CD4-positive, alpha-beta T cell (primary cell): Measurements from ENCODE around the gene SEC31B. TPM values are rescaled to one million over a fixed set of nuclear protein-coding genes. Genes with fewer than 3 reads are reported as not detected.

Source experiments
- ATAC-seq: fragments of 200-7000 bp; cut with Tn5 transposase; one replicate; pipeline ENCODE4 v1.10.0; 2022; ENCODE audit warnings: mild to moderate bottlenecking; ENCODE audit not compliant: poor library complexity
- CTCF ChIA-PET: fragments of 350-600 bp; sonication (Branson Sonifier 250); formaldehyde crosslinking; loops from one replicate; lab custom pipeline; 2021; ENCODE audit warnings: antibody characterized with exemption, inconsistent platforms; lab: Charles Lee
- POLR2A ChIA-PET: fragments of 350-600 bp; sonication (Branson Sonifier 250); formaldehyde crosslinking; loops from one replicate; lab custom pipeline; 2021; ENCODE audit warnings: antibody characterized with exemption, inconsistent platforms; lab: Charles Lee
- DNase-seq, 14 experiments: peaks; one replicate each; pipeline ENCODE4 v3.0.0-alpha.2; 2013 to 2020; ENCODE audit warnings: mixed read lengths in 2 of 14
- H3K27ac ChIP-seq, 2 donors: one replicate each; pipeline versions ENCODE4 v1.5.1 to v1.7.0; 2013; ENCODE audit warnings: low read length in 2 of 2, low read depth in 1 of 2, mild to moderate bottlenecking in 1 of 2
- H3K27me3 ChIP-seq, 2 experiments: 1 replicate in 1 of 2; 2 replicates in 1 of 2; pipeline versions ENCODE4 v1.6.1 to v1.7.0; 2013; ENCODE audit warnings: low read length in 2 of 2, control low read depth in 1 of 2, mild to moderate bottlenecking in 1 of 2, moderate library complexity in 1 of 2; ENCODE audit not compliant: insufficient read depth in 2 of 2, control insufficient read depth in 1 of 2
- H3K36me3 ChIP-seq: one replicate; pipeline ENCODE4 v1.6.1; 2013; ENCODE audit warnings: low read length, control low read depth; ENCODE audit not compliant: insufficient read depth
- H3K4me1 ChIP-seq: one replicate; pipeline ENCODE4 v1.6.1; 2013; ENCODE audit warnings: low read length, control low read depth; ENCODE audit not compliant: insufficient read depth
- H3K4me3 ChIP-seq: one replicate; pipeline ENCODE4 v1.5.1; 2013; ENCODE audit warnings: mild to moderate bottlenecking, low read length, moderate library complexity
- H3K9me3 ChIP-seq, 2 experiments: 1 replicate in 1 of 2; 2 replicates in 1 of 2; pipeline versions ENCODE4 v1.6.1 to v1.7.0; 2013; ENCODE audit warnings: low read length in 2 of 2, mild to moderate bottlenecking in 2 of 2, control low read depth in 1 of 2, moderate library complexity in 1 of 2; ENCODE audit not compliant: control insufficient read depth in 1 of 2, insufficient read depth in 1 of 2
- H3K27ac Mint-ChIP-seq: one replicate; pipeline ENCODE4 v1.8.0; 2020; ENCODE audit warnings: mixed read lengths
- H3K27me3 Mint-ChIP-seq: one replicate; pipeline ENCODE4 v1.8.0; 2021; ENCODE audit warnings: mixed read lengths
- H3K36me3 Mint-ChIP-seq: one replicate; pipeline ENCODE4 v1.8.0; 2021; ENCODE audit warnings: low read depth, mixed read lengths
- H3K4me1 Mint-ChIP-seq: one replicate; pipeline ENCODE4 v1.8.0; 2021; ENCODE audit warnings: low read depth, mixed read lengths
- H3K4me3 Mint-ChIP-seq: one replicate; pipeline ENCODE4 v1.8.0; 2020; ENCODE audit warnings: mild to moderate bottlenecking, mixed read lengths
- H3K9me3 Mint-ChIP-seq: one replicate; pipeline ENCODE4 v1.8.0; 2020; ENCODE audit warnings: mixed read lengths
- CTCF ChIP-seq: fragments of 200-600 bp; IDR thresholded peaks from one replicate; pipeline ENCODE4 v1.8.0; 2022; ENCODE audit warnings: antibody characterized with exemption, mild to moderate bottlenecking
- intact Hi-C, 2 experiments: fragments of 100-400 bp; cut with DNase I in 1 of 2; cut with micrococcal nuclease in 1 of 2; formaldehyde crosslinking; loops; one replicate each; pipeline versions ENCODE4 v1.15.1 to v1.9.0; 2023 to 2025; cut with DNase I, micrococcal nuclease
- total RNA-seq, 174 experiments: library from RNA in 2 of 174; stranded (reverse) in 2 of 174; gene quantifications; one replicate each; pipeline ENCODE4 v1.2.3 and lab custom pipeline; 2021 to 2026

Gene SEC31B
- total RNA-seq, 2 experiments from 2014 or later = 49.2 to 52.1 TPM

- CTCF ChIA-PET = interaction anchor here (0.6 kb wide), 1 partner anchor 30 kb away, joined by 3 read pairs; no protein-coding TSS in a partner anchor
- no peak for ATAC-seq
- H3K4me1 Mint-ChIP-seq = peaks cover 13% of the 10 kb centered on the region
Observed at GRCh38 chr10:100480002-100480401, 39.7 kb downstream of the SEC31B start.

GRCh38 chr10:100479037-100479436, 40.6 kb downstream of the SEC31B start:
- POLR2A ChIA-PET = no interaction called here
- intact Hi-C loops = loop anchor here in 1 of 2 experiments (5.0 kb wide), 1 partner anchor 42 kb away; no protein-coding TSS in a partner anchor

More at GRCh38 chr10:100480002-100480401, 39.7 kb downstream of the SEC31B start:
- POLR2A ChIA-PET = interaction anchor here (3.2 kb wide), 1 partner anchor 29 kb away, joined by 14 read pairs; no protein-coding TSS in a partner anchor
- no peak overlapping the region for H3K4me3 ChIP-seq
- no peak overlapping the region for H3K27ac ChIP-seq
- no peak for DNase-seq
- H3K27ac Mint-ChIP-seq = no peak overlapping the region
- H3K27me3 ChIP-seq = peaks cover 17 to 22% of the 10 kb centered on the region in 2 experiments
- H3K4me3 Mint-ChIP-seq = no peak overlapping the region
- peaks cover 17% of the 10 kb centered on the region for H3K4me1 ChIP-seq
- H3K36me3 Mint-ChIP-seq = no peaks in the 10 kb centered on the region
- peaks cover 32% of the 10 kb centered on the region for H3K27me3 Mint-ChIP-seq
- H3K9me3 Mint-ChIP-seq = no peaks in the 10 kb centered on the region
- TF ChIP-seq CTCF = no peak
- H3K9me3 ChIP-seq = no peaks in the 10 kb centered on the region
- H3K36me3 ChIP-seq = no peaks in the 10 kb centered on the region
- intact Hi-C loops = no loop called here

GRCh38 chr10:100477970-100478369, 41.7 kb downstream of the SEC31B start:
- no peak for ATAC-seq
- no peaks in the 10 kb centered on the region for H3K36me3 ChIP-seq
- intact Hi-C loops = loop anchor here in 1 of 2 experiments (5.0 kb wide), 1 partner anchor 41 kb away; no protein-coding TSS in a partner anchor
- H3K4me3 ChIP-seq = no peak overlapping the region
- no peaks in the 10 kb centered on the region for H3K36me3 Mint-ChIP-seq
- H3K9me3 ChIP-seq = no peaks in the 10 kb centered on the region
- ChIA-PET CTCF (no interaction called here), POLR2A (no interaction called here)
- H3K27me3 Mint-ChIP-seq = peaks cover 32% of the 10 kb centered on the region
- no peak overlapping the region for H3K27ac ChIP-seq
- H3K4me1 Mint-ChIP-seq = peaks cover 11% of the 10 kb centered on the region
- no peak for DNase-seq
- H3K9me3 Mint-ChIP-seq = no peaks in the 10 kb centered on the region
- H3K27me3 ChIP-seq = peaks cover 17 to 22% of the 10 kb centered on the region in 2 experiments
- H3K4me1 ChIP-seq = peaks cover 16% of the 10 kb centered on the region
- TF ChIP-seq CTCF = no peak
- no peak overlapping the region for H3K4me3 Mint-ChIP-seq
- no peak overlapping the region for H3K27ac Mint-ChIP-seq

More at GRCh38 chr10:100479037-100479436, 40.6 kb downstream of the SEC31B start:
- peaks cover 17% of the 10 kb centered on the region for H3K4me1 ChIP-seq
- peaks cover 17 to 22% of the 10 kb centered on the region in 2 experiments for H3K27me3 ChIP-seq
- no peak for ATAC-seq
- H3K27me3 Mint-ChIP-seq = peaks cover 32% of the 10 kb centered on the region
- no peaks in the 10 kb centered on the region for H3K9me3 ChIP-seq
- CTCF ChIA-PET = no interaction called here
- no peak overlapping the region for H3K27ac ChIP-seq
- no peak overlapping the region for H3K27ac Mint-ChIP-seq
- H3K36me3 ChIP-seq = no peaks in the 10 kb centered on the region
- no peak for DNase-seq
- H3K4me3 ChIP-seq = no peak overlapping the region
- H3K4me1 Mint-ChIP-seq = peaks cover 13% of the 10 kb centered on the region
- H3K4me3 Mint-ChIP-seq = no peak overlapping the region
- H3K36me3 Mint-ChIP-seq = no peaks in the 10 kb centered on the region
- no peaks in the 10 kb centered on the region for H3K9me3 Mint-ChIP-seq
- no peak for TF ChIP-seq CTCF
